ENCODE measurements around the gene MAGIX. TPM values are rescaled to one million over a fixed set of nuclear protein-coding genes. Genes with fewer than 3 reads are reported as not detected.
"Not testable (repeated sequence)": the region's sequence is repeated elsewhere in the genome, so short reads cannot be mapped to it uniquely, and the experiment has no call there.

MAGIX gene
- total RNA-seq, 1 donor from 2014 or later: 1.4 TPM

GRCh38 chrX:49164589-49165360 is 2.2 kb downstream of the MAGIX start:
- peaks cover 23% of the 10 kb centered on the region for H3K4me1 Mint-ChIP-seq (ENCODE audit: low read depth)
- H3K9me3 Mint-ChIP-seq: no peaks in the 10 kb centered on the region
- no peaks in the 10 kb centered on the region for H3K36me3 Mint-ChIP-seq (ENCODE audit: low read depth)
- peaks cover 4% of the 10 kb centered on the region for H3K27me3 Mint-ChIP-seq (ENCODE audit: insufficient read depth)
- H3K27ac Mint-ChIP-seq: no peak overlapping the region
- intact Hi-C loops (cut with micrococcal nuclease): loop anchor here (1.0 to 10.0 kb wide), 6 partner anchors 8 to 1680 kb away; partner anchors contain the start of genes GRIPAP1, HDAC6, PIM2 and SLC35A2
- no peak for DNase-seq (ENCODE audit: low spot score)
- H3K4me3 Mint-ChIP-seq: peak overlapping the region; percentile 69

GRCh38 chrX:49165901-49166881 is 3.6 kb downstream of the MAGIX start:
- intact Hi-C loops (cut with micrococcal nuclease): loop anchor here (2.0 to 10.0 kb wide), 4 partner anchors 25 to 1681 kb away; partner anchors contain the start of genes GPKOW, PIM2, SLC35A2 and ZNF41

GRCh38 chrX:49166914-49167739 is 4.6 kb downstream of the MAGIX start:
- Mint-ChIP-seq H3K27me3 (ENCODE audit: insufficient read depth) (peaks cover 4% of the 10 kb centered on the region), H3K4me3 (peak overlapping the region; percentile 85), H3K4me1 (ENCODE audit: low read depth) (peaks cover 23% of the 10 kb centered on the region), H3K36me3 (ENCODE audit: low read depth) (no peaks in the 10 kb centered on the region), H3K27ac (peak overlapping the region; percentile 94), H3K9me3 (no peaks in the 10 kb centered on the region)
- DNase-seq (ENCODE audit: low spot score): peak; percentile 44
- intact Hi-C loops (cut with micrococcal nuclease): loop anchor here (1.0 to 10.0 kb wide), 5 partner anchors 24 to 1682 kb away; partner anchors contain the start of genes GPKOW, PIM2, PPP1R3F and SLC35A2

More at GRCh38 chrX:49165901-49166881, 3.6 kb downstream of the MAGIX start:
- Mint-ChIP-seq H3K4me3 (peak overlapping the region; percentile 85), H3K36me3 (ENCODE audit: low read depth) (no peaks in the 10 kb centered on the region), H3K27me3 (ENCODE audit: insufficient read depth) (peaks cover 4% of the 10 kb centered on the region), H3K4me1 (ENCODE audit: low read depth) (peaks cover 23% of the 10 kb centered on the region), H3K27ac (peak overlapping the region; percentile 94), H3K9me3 (no peaks in the 10 kb centered on the region)
- DNase-seq (ENCODE audit: low spot score): peak; percentile 52

- intact Hi-C loops (cut with micrococcal nuclease): loop anchor here (1.0 to 10.0 kb wide), 5 partner anchors 23 to 1683 kb away; partner anchors contain the start of genes GPKOW, PIM2, PPP1R3F and SLC35A2
- peaks cover 23% of the 10 kb centered on the region for H3K4me1 Mint-ChIP-seq (ENCODE audit: low read depth)
- no peak for DNase-seq (ENCODE audit: low spot score)
- peaks cover 4% of the 10 kb centered on the region for H3K27me3 Mint-ChIP-seq (ENCODE audit: insufficient read depth)
- H3K9me3 Mint-ChIP-seq: no peaks in the 10 kb centered on the region
- H3K36me3 Mint-ChIP-seq (ENCODE audit: low read depth): peaks cover 2% of the 10 kb centered on the region
- H3K27ac Mint-ChIP-seq: peak overlapping the region; percentile 94
- H3K4me3 Mint-ChIP-seq: peak overlapping the region; percentile 85
Observed at GRCh38 chrX:49167740-49168108, 5.2 kb downstream of the MAGIX start.

GRCh38 chrX:49171752-49172279 is 9.3 kb downstream of the MAGIX start, which contains the start of gene PLP2:
PLP2 (plus strand) TSS chrX:49171898; CDS start chrX:49172001, 103 bp downstream.
- intact Hi-C loops (cut with micrococcal nuclease): loop anchor here (1.0 kb wide), 4 partner anchors 8 to 97 kb away; partner anchors contain the start of genes GPKOW and PPP1R3F
- no peaks in the 10 kb centered on the region for H3K9me3 Mint-ChIP-seq
- H3K27me3 Mint-ChIP-seq (ENCODE audit: insufficient read depth): peaks cover 2% of the 10 kb centered on the region
- peaks cover 19% of the 10 kb centered on the region for H3K4me1 Mint-ChIP-seq (ENCODE audit: low read depth)
- peak within 1 kb of the TSS; percentile 84 for H3K27ac Mint-ChIP-seq
- DNase-seq (ENCODE audit: low spot score): no peak
- H3K4me3 Mint-ChIP-seq: peak within 1 kb of the TSS; percentile 88
- H3K36me3 Mint-ChIP-seq (ENCODE audit: low read depth): peaks cover 20% of the 10 kb centered on the region

GRCh38 chrX:49172280-49172780 is 9.8 kb downstream of the MAGIX start:
- intact Hi-C loops (cut with micrococcal nuclease): loop anchor here (1.0 kb wide), 4 partner anchors 8 to 97 kb away; partner anchors contain the start of genes GPKOW and PPP1R3F
- H3K36me3 Mint-ChIP-seq (ENCODE audit: low read depth): peaks cover 20% of the 10 kb centered on the region

GRCh38 chrX:49173544-49173943 is 11.0 kb downstream of the MAGIX start:
- Mint-ChIP-seq H3K4me3 (peak overlapping the region; percentile 88), H3K36me3 (ENCODE audit: low read depth) (peaks cover 22% of the 10 kb centered on the region)
- H3K4me1 Mint-ChIP-seq (ENCODE audit: low read depth); H3K27ac Mint-ChIP-seq; H3K9me3 Mint-ChIP-seq; H3K27me3 Mint-ChIP-seq (ENCODE audit: insufficient read depth); DNase-seq (ENCODE audit: low spot score); intact Hi-C loops (cut with micrococcal nuclease): not testable (repeated sequence)

More at GRCh38 chrX:49172280-49172780, 9.8 kb downstream of the MAGIX start:
- Mint-ChIP-seq H3K4me1 (ENCODE audit: low read depth) (peaks cover 15% of the 10 kb centered on the region), H3K4me3 (peak overlapping the region; percentile 88), H3K27ac (peak overlapping the region; percentile 84), H3K27me3 (ENCODE audit: insufficient read depth) (peaks cover under 1% of the 10 kb centered on the region), H3K9me3 (no peaks in the 10 kb centered on the region)
- peak; percentile 55 for DNase-seq (ENCODE audit: low spot score)

- intact Hi-C loops (cut with micrococcal nuclease): no loop called here
- no peak for DNase-seq (ENCODE audit: low spot score)
- H3K4me1 Mint-ChIP-seq (ENCODE audit: low read depth): peaks cover 14% of the 10 kb centered on the region
- peaks cover 29% of the 10 kb centered on the region for H3K36me3 Mint-ChIP-seq (ENCODE audit: low read depth)
- H3K27me3 Mint-ChIP-seq (ENCODE audit: insufficient read depth): no peaks in the 10 kb centered on the region
- H3K9me3 Mint-ChIP-seq: no peaks in the 10 kb centered on the region
- H3K4me3 Mint-ChIP-seq: no peak overlapping the region
- no peak overlapping the region for H3K27ac Mint-ChIP-seq
Observed at GRCh38 chrX:49174723-49175122, 12.2 kb downstream of the MAGIX start.

GRCh38 chrX:49175435-49176274 is 13.1 kb downstream of the MAGIX start:
- H3K4me1 Mint-ChIP-seq (ENCODE audit: low read depth): peaks cover 14% of the 10 kb centered on the region
- intact Hi-C loops (cut with micrococcal nuclease): no loop called here

GRCh38 chrX:49176421-49177326 is 14.1 kb downstream of the MAGIX start:
- peaks cover 14% of the 10 kb centered on the region for H3K4me1 Mint-ChIP-seq (ENCODE audit: low read depth)
- DNase-seq (ENCODE audit: low spot score): no peak
- intact Hi-C loops (cut with micrococcal nuclease): no loop called here
- no peaks in the 10 kb centered on the region for H3K27me3 Mint-ChIP-seq (ENCODE audit: insufficient read depth)
- no peaks in the 10 kb centered on the region for H3K9me3 Mint-ChIP-seq
- peaks cover 40% of the 10 kb centered on the region for H3K36me3 Mint-ChIP-seq (ENCODE audit: low read depth)
- H3K27ac Mint-ChIP-seq: no peak overlapping the region
- no peak overlapping the region for H3K4me3 Mint-ChIP-seq

More at GRCh38 chrX:49175435-49176274, 13.1 kb downstream of the MAGIX start:
- Mint-ChIP-seq H3K27me3 (ENCODE audit: insufficient read depth) (no peaks in the 10 kb centered on the region), H3K9me3 (no peaks in the 10 kb centered on the region), H3K27ac (no peak overlapping the region), H3K36me3 (ENCODE audit: low read depth) (peaks cover 36% of the 10 kb centered on the region), H3K4me3 (no peak overlapping the region)
- DNase-seq (ENCODE audit: low spot score): no peak
